ENCODE data around the gene TTN. TPM values are rescaled to one million over a fixed set of nuclear protein-coding genes. Genes with fewer than 3 reads are reported as not detected.
"Not testable (repeated sequence)": the region's sequence is repeated elsewhere in the genome, so short reads cannot be mapped to it uniquely, and the experiment has no call there.

TTN gene
- total RNA-seq, 1 donor from 2014 or later = 1.3 TPM

- no peak overlapping the region for H3K9ac ChIP-seq
- no peaks in the 10 kb centered on the region for H3F3A ChIP-seq (ENCODE audit: low read depth)
- no peaks in the 10 kb centered on the region for H3K27me3 ChIP-seq
- peaks cover 79% of the 10 kb centered on the region for H3K79me2 ChIP-seq (ENCODE audit: low read depth)
- H3K4me3 ChIP-seq = no peak overlapping the region
- H3K4me3 Mint-ChIP-seq = no peak overlapping the region
- H3K4me1 ChIP-seq = peaks cover 5% of the 10 kb centered on the region
- peaks cover 6% of the 10 kb centered on the region for H3K9me3 Mint-ChIP-seq
- H3K36me3 ChIP-seq = no peaks in the 10 kb centered on the region
- H3K27me3 Mint-ChIP-seq (ENCODE audit: insufficient read depth, low read depth) = peaks cover 3% of the 10 kb centered on the region
- H3K4me1 Mint-ChIP-seq = peaks cover 11% of the 10 kb centered on the region
- no peak overlapping the region for H3K4me2 ChIP-seq
- H3K27ac Mint-ChIP-seq = no peak overlapping the region
- TF ChIP-seq EZH2phosphoT487 (IDR thresholded peaks at IDR 0.05) = no peak
- no peak for TF ChIP-seq EZH2 (IDR thresholded peaks at IDR 0.05)
- no peak for TF ChIP-seq CTCF (IDR thresholded peaks at IDR 0.05)
- H3K36me3 Mint-ChIP-seq = peaks cover 20% of the 10 kb centered on the region
- no peak for DNase-seq (ENCODE audit: low spot score)
- H4K20me1 ChIP-seq (ENCODE audit: low read depth) = peaks cover 13% of the 10 kb centered on the region
- H2AFZ ChIP-seq (replicated peaks) = no peak overlapping the region
- no peak overlapping the region for H3K27ac ChIP-seq
- no peaks in the 10 kb centered on the region for H3K9me3 ChIP-seq (ENCODE audit: low read depth)
Measured at GRCh38 chr2:178526256-178526655, 281.0 kb downstream of the TTN start.

- H2AFZ ChIP-seq (replicated peaks); H3K9me3 Mint-ChIP-seq; H3K4me3 ChIP-seq; H3K27me3 Mint-ChIP-seq (ENCODE audit: insufficient read depth, low read depth); DNase-seq (ENCODE audit: low spot score); H3K27me3 ChIP-seq; H3K27ac ChIP-seq; H3K4me2 ChIP-seq; H3F3A ChIP-seq (ENCODE audit: low read depth); H3K9me3 ChIP-seq (ENCODE audit: low read depth); H3K27ac Mint-ChIP-seq; H3K36me3 ChIP-seq; H3K4me1 ChIP-seq; H3K9ac ChIP-seq: not testable (repeated sequence)
- Histone ChIP-seq H4K20me1 (ENCODE audit: low read depth) (peaks cover 13% of the 10 kb centered on the region), H3K79me2 (ENCODE audit: low read depth) (peaks cover 71% of the 10 kb centered on the region)
- Mint-ChIP-seq H3K36me3 (peaks cover 12% of the 10 kb centered on the region), H3K4me3 (peak overlapping the region; percentile 54), H3K4me1 (peaks cover 11% of the 10 kb centered on the region)
Measured at GRCh38 chr2:178525460-178525859, 281.8 kb downstream of the TTN start.

- not testable (repeated sequence) for H3K4me1 ChIP-seq; H3K4me3 ChIP-seq; H3K27ac ChIP-seq; DNase-seq (ENCODE audit: low spot score); H3K4me3 Mint-ChIP-seq; H3K27me3 Mint-ChIP-seq (ENCODE audit: insufficient read depth, low read depth); H3K27ac Mint-ChIP-seq; H3K4me2 ChIP-seq; H3K27me3 ChIP-seq; H3F3A ChIP-seq (ENCODE audit: low read depth); H3K9me3 Mint-ChIP-seq; H3K36me3 ChIP-seq; H3K9ac ChIP-seq; H3K36me3 Mint-ChIP-seq; H2AFZ ChIP-seq (replicated peaks); H3K9me3 ChIP-seq (ENCODE audit: low read depth)
- Histone ChIP-seq H4K20me1 (ENCODE audit: low read depth) (peaks cover 13% of the 10 kb centered on the region), H3K79me2 (ENCODE audit: low read depth) (peaks cover 66% of the 10 kb centered on the region)
- H3K4me1 Mint-ChIP-seq = peaks cover 11% of the 10 kb centered on the region
Measured at GRCh38 chr2:178525010-178525409, 282.2 kb downstream of the TTN start.

- peaks cover 11% of the 10 kb centered on the region for H3K4me1 Mint-ChIP-seq
Measured at GRCh38 chr2:178523596-178524134, 283.6 kb downstream of the TTN start.

More at GRCh38 chr2:178523596-178524134, 283.6 kb downstream of the TTN start:
- Mint-ChIP-seq H3K27ac (peak overlapping the region; percentile 97), H3K4me3 (peak overlapping the region; percentile 99), H3K36me3 (peaks cover 10% of the 10 kb centered on the region), H3K9me3 (peaks cover 6% of the 10 kb centered on the region), H3K27me3 (ENCODE audit: insufficient read depth, low read depth) (peaks cover 3% of the 10 kb centered on the region)
- H3K27ac ChIP-seq = peak overlapping the region; percentile 62
- H4K20me1 ChIP-seq (ENCODE audit: low read depth) = peaks cover 6% of the 10 kb centered on the region
- H2AFZ ChIP-seq (replicated peaks) = peak overlapping the region; percentile 57
- peak overlapping the region; percentile 82 for H3K4me2 ChIP-seq
- H3K27me3 ChIP-seq = no peaks in the 10 kb centered on the region
- H3K4me1 ChIP-seq = peaks cover 5% of the 10 kb centered on the region
- peak overlapping the region; percentile 58 for H3K9ac ChIP-seq
- peaks cover 53% of the 10 kb centered on the region for H3K79me2 ChIP-seq (ENCODE audit: low read depth)
- no peaks in the 10 kb centered on the region for H3K36me3 ChIP-seq
- no peak for TF ChIP-seq EZH2 (IDR thresholded peaks at IDR 0.05)
- H3K4me3 ChIP-seq = peak overlapping the region; percentile 81
- H3F3A ChIP-seq (ENCODE audit: low read depth) = no peaks in the 10 kb centered on the region
- no peaks in the 10 kb centered on the region for H3K9me3 ChIP-seq (ENCODE audit: low read depth)
- DNase-seq (ENCODE audit: low spot score) = peak; percentile 58
